Activated naive CD8-positive, alpha-beta T cell treated with anti-CD3 and anti-CD28 coated beads, Interleukin-2, amount 50 U/mL, for 24 hours (primary cell): ENCODE data around the gene POLR2A.

Source experiments
- ATAC-seq: fragments of 150-1000 bp; cut with Tn5 transposase; one replicate; pipeline ENCODE4 v1.10.0; 2021
- DNase-seq: peaks from one replicate; pipeline ENCODE4 v3.0.0; 2021
- H3K27ac Mint-ChIP-seq: one replicate; pipeline ENCODE4 v1.8.0; 2021; ENCODE audit warnings: mild to moderate bottlenecking, mixed read lengths
- H3K27me3 Mint-ChIP-seq: one replicate; pipeline ENCODE4 v1.8.0; 2021; ENCODE audit warnings: mixed read lengths
- H3K36me3 Mint-ChIP-seq: one replicate; pipeline ENCODE4 v1.8.0; 2021; ENCODE audit warnings: low read depth, mixed read lengths
- H3K4me1 Mint-ChIP-seq: one replicate; pipeline ENCODE4 v1.8.0; 2021; ENCODE audit warnings: mixed read lengths
- H3K4me3 Mint-ChIP-seq: one replicate; pipeline ENCODE4 v1.8.0; 2021; ENCODE audit warnings: mild to moderate bottlenecking, moderate library complexity, mixed read lengths
- H3K9me3 Mint-ChIP-seq: one replicate; pipeline ENCODE4 v1.8.0; 2021; ENCODE audit warnings: mixed read lengths

Gene POLR2A

GRCh38 chr17:7530023-7530900, 46.1 kb downstream of the POLR2A start:
- DNase-seq (no peak), ATAC-seq (no peak)
- Mint-ChIP-seq H3K36me3 (peaks cover 1% of the 10 kb centered on the region), H3K27me3 (no peaks in the 10 kb centered on the region), H3K9me3 (no peaks in the 10 kb centered on the region), H3K4me1 (no peaks in the 10 kb centered on the region), H3K4me3 (no peak overlapping the region), H3K27ac (no peak overlapping the region)

GRCh38 chr17:7538050-7538449, 53.9 kb downstream of the POLR2A start:
- Mint-ChIP-seq H3K9me3 (no peaks in the 10 kb centered on the region), H3K4me3 (no peak overlapping the region), H3K36me3 (no peaks in the 10 kb centered on the region), H3K4me1 (no peaks in the 10 kb centered on the region), H3K27me3 (no peaks in the 10 kb centered on the region), H3K27ac (no peak overlapping the region)
- ATAC-seq: no peak
- no peak for DNase-seq

GRCh38 chr17:7538891-7539545, 54.9 kb downstream of the POLR2A start:
- no peaks in the 10 kb centered on the region for H3K9me3 Mint-ChIP-seq
- H3K27me3 Mint-ChIP-seq: no peaks in the 10 kb centered on the region
- no peak overlapping the region for H3K4me3 Mint-ChIP-seq
- no peaks in the 10 kb centered on the region for H3K36me3 Mint-ChIP-seq
- H3K27ac Mint-ChIP-seq: no peak overlapping the region
- no peaks in the 10 kb centered on the region for H3K4me1 Mint-ChIP-seq
- DNase-seq (no peak), ATAC-seq (no peak)

GRCh38 chr17:7541074-7541621, 57.0 kb downstream of the POLR2A start:
- H3K4me1 Mint-ChIP-seq: no peaks in the 10 kb centered on the region
- no peak overlapping the region for H3K27ac Mint-ChIP-seq
- H3K9me3 Mint-ChIP-seq: no peaks in the 10 kb centered on the region

GRCh38 chr17:7544911-7545310, 60.7 kb downstream of the POLR2A start:
- ATAC-seq (no peak), DNase-seq (no peak)
- H3K4me3 Mint-ChIP-seq: no peak overlapping the region
- no peak overlapping the region for H3K27ac Mint-ChIP-seq
- H3K9me3 Mint-ChIP-seq: no peaks in the 10 kb centered on the region
- peaks cover 4% of the 10 kb centered on the region for H3K27me3 Mint-ChIP-seq
- H3K4me1 Mint-ChIP-seq: peaks cover 17% of the 10 kb centered on the region
- H3K36me3 Mint-ChIP-seq: no peaks in the 10 kb centered on the region

More at GRCh38 chr17:7541074-7541621, 57.0 kb downstream of the POLR2A start:
- H3K4me3 Mint-ChIP-seq: no peak overlapping the region
- DNase-seq: no peak
- ATAC-seq: no peak
- H3K27me3 Mint-ChIP-seq: no peaks in the 10 kb centered on the region
- H3K36me3 Mint-ChIP-seq: no peaks in the 10 kb centered on the region

GRCh38 chr17:7548585-7549400, 64.6 kb downstream of the POLR2A start, which contains the start of gene TNFSF12:
Gene TNFSF12 (plus strand): TSS chr17:7549058. CDS start chr17:7549154, 96 bp downstream.
- Mint-ChIP-seq H3K27me3 (peaks cover 4% of the 10 kb centered on the region), H3K4me1 (peaks cover 56% of the 10 kb centered on the region), H3K36me3 (no peaks in the 10 kb centered on the region), H3K4me3 (peak within 1 kb of the TSS; percentile 77), H3K9me3 (no peaks in the 10 kb centered on the region), H3K27ac (peak within 1 kb of the TSS; percentile 72)
- DNase-seq: peak; percentile 68
- peak; percentile 44 for ATAC-seq
